Raji (cell line): ENCODE results near the gene CD247.

Source experiments
- POLR2A ChIP-seq: IDR thresholded peaks from 2 replicates; pipeline ENCODE4 v1.6.1; 2011; ENCODE audit warnings: low read depth, low read length, control low read depth; ENCODE audit not compliant: insufficient read depth

Gene CD247

DNA sequence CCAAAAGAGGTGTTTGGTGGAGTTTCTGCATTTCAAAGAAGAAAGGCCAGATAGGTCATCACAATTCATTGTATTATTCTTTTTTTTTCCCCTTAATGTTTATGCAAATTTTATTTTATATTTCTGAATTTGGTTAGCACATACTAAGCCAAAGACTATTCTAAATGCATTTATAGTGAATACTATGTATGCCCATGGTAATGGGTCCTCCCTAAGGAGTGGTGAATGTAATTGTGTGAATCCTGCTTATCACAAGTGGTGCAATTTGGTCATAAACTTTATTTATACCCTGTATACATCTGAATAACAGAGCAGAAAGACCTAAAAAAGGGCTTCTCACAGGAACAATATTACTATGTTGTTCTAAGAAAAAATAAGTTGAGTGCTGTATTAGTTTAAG lies 99.1 kb downstream of the CD247 start:
- TF ChIP-seq POLR2A: no peak

DNA sequence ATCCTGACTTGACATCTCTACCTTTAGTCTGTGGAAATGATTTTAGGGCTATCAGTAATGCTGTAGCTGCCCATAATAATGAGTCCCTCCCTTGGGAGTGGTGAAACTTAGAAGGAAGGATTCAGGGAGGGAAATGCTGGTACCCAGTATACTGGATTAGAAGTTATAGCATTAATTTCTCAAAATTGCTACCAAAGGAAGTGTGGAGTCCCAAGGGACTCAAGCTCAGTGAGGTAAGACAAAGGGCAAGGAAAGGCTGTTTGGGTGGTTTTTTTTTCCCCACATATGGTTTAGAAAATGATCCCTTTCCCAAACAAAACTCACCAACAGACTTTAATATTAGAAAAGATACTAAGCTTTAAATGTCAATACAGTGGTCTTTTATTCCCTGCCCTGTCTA lies 99.9 kb downstream of the CD247 start:
- TF ChIP-seq POLR2A: no peak

DNA sequence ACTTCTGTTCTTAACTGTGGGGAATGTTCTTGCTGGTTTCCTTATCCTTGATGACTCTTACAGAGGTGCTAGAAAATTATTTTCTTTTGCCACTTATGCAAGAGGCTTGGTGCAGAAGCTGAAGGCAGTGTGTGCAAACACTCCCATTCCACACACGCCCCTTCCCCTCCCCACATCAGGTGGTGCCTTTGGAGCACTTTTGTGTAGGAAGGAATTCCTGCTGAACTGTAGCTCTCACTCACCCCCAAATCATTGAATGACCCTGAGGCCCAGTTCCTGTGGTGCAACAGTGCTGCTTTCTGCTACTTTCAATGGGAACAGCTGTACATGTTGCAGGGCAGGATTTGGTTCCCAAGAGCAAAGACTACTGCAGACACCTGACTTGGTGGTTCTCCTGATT lies 101.8 kb downstream of the CD247 start:
- TF ChIP-seq POLR2A: no peak

DNA sequence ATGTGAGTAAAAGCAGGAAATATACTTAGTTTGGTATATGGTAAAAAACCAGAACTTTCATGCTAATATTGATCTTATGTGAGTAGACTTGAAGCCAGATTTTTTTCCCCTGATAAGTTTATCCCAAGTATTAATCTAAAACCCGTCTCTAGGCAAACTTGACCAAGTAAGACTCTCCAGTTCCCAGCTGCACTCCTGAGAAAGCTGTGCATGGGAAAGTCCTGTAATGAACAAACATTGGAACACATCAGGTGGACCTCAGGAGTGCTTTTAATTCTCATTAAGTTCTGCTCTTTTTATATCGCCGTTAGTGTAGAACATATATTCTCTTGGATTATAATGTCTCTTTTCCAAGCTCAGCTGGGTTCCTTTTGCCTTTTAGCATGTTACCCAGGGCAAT lies 105.0 kb downstream of the CD247 start:
- no peak for TF ChIP-seq POLR2A

DNA sequence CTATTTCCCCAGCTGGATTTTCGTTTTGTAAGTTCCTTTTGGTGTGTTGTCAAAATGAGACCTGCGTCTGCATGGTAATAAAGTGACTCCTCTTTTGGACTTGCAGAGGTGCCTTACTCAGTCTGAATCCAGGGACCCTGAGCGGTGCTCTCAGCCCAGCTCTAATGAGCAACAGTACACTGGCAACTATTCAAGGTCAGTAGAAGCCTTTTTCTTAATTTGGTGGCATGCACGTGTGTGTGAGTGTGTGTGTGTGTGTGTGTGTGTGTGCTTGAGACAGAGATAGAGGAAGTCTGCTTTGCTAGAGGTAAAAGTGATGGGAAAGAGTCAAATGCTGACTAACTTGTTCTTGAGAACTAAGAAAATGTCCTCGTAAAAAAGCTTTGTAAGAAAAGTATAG lies 105.4 kb downstream of the CD247 start:
- no peak for TF ChIP-seq POLR2A

DNA sequence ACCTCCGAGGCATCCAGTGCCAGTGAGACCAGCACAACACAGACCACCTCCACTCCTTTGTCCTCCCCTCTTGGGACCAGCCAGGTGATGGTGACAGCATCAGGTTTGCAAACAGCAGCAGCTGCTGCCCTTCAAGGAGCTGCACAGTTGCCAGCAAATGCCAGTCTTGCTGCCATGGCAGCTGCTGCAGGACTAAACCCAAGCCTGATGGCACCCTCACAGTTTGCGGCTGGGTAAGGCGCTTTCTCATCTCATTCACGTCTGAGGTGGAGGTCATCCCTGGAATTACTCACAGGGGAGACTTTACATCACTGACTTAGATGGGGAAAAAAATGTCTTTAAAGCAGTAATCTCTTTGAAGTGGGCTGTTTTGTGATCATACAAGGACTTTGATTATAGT lies 106.3 kb downstream of the CD247 start:
- no peak for TF ChIP-seq POLR2A

DNA sequence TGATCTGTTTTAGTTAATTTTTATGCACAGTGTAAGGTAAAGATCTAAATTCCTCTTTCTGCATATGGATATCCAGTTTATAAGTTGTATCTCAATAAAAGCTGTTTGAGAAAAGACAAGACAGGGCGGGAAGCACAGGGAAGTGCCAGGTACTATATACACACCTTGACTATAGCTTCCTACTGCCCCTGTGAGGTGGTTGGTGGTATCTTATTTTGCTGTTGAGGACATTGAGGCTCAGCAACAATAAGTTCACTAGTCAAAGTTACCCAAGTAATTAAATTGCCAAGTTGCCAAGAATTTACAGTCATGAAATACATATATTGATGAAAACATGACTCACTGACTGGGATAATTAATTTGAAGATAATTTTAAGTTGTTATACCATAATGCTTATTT lies 109.1 kb downstream of the CD247 start:
- no peak for TF ChIP-seq POLR2A

DNA sequence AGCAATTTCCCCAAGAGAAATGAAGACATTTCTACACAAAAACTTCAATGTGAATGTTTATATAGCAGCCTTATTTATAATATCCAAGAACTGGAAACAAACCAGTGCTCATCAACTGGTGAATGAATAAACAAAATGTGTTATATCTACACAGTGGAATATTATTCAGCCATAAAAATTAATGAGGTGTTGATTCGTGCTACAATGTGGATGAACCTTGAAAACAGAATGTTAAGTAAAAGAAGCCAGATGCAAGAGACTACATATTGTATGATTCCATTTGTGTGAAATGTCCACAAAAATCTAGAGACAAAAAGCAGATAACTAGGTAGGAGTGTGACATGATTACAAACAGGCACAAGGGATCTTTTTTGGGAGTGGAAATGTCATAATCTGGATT lies 110.0 kb downstream of the CD247 start:
- TF ChIP-seq POLR2A: no peak

DNA sequence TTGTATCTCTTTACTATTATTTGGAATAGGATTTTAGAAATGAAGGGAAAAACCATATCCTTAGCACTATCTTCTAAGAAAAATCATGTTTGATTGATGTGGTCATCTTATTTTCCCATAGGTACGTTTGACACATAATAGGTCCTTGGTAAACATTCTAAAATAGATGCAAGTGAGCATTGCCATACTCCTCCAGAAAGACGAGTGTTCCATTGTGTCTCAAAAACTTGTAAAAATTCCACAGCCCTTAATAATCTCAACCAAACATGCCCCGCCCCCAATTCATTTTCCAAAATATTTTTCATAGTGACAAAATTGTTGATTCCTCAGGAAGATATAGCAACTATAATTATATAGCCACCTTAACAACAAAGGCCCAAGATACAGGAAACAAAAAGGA lies 113.4 kb downstream of the CD247 start:
- TF ChIP-seq POLR2A: no peak

DNA sequence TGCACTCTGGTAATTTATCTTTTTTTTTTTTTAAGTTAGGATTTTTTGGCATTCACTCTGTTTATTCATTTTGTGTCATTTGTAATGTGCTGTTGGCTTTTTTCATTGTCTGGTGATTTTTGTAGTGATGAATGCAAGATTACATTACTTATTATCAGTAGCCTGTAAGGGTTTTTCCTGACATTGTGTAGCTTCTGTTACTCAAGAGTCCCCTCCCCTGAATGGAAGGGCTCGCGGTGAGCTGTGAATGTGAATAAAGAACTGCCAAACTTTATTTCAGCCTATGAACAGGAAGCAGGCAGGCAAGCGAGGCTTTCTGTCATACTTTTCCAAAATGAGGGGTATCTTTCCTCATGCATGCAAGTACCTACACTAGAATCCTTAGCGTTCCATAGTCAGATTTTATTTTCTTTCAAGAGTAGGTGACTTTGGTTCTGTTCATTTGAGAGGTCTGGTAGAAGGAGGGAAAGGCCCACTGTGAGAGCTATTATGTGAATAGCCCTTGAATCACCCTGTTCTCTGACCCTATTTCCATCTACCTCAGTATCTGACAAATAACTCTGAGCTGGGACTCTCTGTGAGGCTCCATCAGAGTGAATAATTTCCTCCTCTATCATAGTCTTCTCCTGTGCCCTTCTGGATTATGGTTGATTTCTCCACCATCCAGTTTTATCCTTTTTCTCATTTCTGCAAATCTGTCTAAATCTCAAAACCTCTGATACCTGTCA lies 114.0 kb downstream of the CD247 start:
- no peak for TF ChIP-seq POLR2A

DNA sequence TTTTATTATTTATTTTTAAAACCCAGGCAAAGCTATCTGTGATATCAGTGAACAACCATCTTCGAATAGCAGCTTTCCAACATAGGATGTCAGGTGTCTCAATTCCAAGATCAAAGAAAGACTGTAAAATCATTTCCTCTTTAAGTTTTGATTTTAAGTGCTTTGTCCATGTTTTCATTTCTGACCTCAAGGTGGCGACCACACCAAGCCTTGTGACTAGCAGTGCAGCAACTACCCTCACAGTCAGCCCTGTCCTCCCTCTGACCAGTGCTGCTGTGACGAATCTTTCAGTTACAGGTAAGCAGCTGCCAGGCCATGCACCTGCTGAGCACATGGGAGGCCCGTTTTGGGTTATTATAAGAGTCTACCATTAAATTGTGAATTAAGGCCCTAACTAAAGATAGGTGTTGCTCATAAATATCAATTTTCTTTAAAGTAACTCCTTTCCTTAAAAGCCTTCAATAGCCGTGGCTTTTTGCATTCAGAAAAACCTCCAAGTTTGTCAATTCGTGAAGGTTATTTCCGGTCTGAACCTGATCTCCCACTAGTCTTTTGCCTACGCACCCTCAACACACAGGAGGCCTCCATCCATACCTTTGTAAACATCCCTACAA lies 117.0 kb downstream of the CD247 start:
- no peak for TF ChIP-seq POLR2A

DNA sequence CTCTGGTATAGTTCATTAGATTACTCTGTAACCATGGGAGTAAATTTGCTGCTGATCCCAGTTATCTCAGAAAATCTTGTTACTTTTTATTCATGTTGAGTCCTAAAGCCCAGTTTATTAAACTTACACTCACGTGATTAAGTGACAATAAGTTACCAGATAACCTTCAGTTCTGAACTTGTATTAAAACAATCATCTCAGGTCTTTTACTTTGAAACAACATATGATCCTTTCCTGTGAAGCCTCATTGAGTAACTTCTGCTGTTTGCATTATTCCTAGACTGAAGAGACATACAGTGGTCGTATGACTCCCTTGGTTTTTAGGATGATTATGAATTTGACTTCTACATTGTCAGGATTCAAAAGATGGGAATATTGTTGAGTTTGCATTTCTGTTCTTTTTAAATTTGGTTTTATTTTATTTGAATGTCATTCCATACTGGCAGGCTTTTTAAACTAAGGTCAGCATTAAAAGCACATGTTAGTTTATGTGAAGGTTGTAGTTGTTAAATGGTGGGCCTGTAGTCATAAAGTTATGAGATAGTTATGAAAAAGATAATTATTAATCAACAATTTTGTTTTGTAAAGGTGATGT lies 117.9 kb downstream of the CD247 start:
- no peak for TF ChIP-seq POLR2A

DNA sequence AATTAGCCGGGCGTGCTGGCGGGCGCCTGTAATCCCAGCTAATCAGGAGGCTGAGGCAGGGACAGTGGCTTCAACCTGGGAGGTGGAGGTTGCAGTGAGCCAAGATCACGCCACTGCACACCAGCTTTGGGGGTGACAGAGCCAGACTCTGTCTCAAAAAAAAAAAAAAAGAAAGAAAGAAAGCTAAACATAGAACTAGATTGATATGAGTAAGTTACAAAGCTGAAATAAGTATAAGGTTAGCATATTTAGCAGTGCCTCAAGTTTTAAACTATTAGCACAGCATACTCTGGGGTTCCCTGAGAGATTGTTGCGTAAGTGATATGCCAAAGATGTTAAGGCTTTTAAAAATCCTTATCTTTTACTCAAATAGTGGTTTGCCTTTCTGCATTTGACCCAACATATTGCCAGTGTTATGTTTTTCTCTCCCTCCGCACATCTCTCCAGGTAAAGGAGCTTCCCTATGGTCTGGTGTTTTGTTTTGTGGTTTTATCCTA lies 126.1 kb downstream of the CD247 start:
- TF ChIP-seq POLR2A: no peak

DNA sequence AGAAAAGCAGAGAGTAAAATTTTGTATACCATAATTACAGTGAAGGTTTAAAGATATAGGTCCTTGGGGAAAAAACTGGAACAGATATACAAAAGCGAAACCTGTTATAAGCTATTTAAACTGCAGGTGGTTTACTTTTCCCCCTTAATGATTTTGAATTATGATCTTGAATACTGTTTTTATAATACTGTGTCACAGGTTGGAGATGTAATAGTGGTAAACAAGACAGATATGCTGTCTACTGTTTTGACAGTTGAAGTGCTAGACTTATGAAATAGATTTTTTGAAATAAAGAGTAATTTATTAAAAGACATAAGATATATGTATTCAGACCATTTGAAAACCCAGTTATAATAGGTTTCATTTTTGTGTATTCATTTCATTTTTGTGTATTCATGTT lies 129.4 kb downstream of the CD247 start:
- no peak for TF ChIP-seq POLR2A

DNA sequence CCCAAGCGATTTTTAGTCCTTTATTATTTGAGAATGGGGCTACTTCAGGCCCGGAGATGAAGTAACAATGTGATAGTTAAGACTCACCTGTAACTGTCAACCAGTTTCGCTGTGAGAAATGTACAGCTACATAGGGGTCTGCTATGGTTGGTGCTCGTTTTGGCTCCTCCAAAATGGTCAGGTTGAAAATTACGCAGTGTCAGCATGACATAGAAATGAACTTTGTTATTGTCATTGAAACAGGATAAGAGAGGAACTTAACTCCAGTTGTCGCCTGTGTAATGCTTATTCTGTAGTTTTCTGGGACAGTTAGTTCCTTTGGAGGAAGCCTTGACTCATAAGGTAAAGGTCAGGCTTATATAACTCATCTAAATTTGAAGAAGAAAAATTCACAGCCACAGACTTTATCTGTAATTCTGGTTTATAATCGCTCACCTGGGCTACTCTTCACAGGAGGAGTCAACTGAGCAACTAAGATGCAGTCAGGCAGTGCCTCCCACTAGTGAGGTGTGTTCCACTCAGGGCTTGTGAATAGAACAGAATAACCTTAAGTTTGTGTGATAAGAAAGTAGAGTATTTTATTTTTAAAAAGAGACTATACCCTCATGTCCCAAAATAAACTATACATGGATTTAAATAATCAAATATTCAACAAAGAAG lies 130.9 kb downstream of the CD247 start:
- TF ChIP-seq POLR2A: no peak
